SKM-1 (cell line): ENCODE results near the gene TMIGD3.
A peak's percentile ranks its signal among the peaks of the same experiment; 100 is the strongest.

Experiments used
- DNase-seq: peaks from one replicate; lab custom pipeline; 2025; ENCODE audit not compliant: unreplicated experiment; lab: John Stamatoyannopoulos, UW

Gene TMIGD3

DNA sequence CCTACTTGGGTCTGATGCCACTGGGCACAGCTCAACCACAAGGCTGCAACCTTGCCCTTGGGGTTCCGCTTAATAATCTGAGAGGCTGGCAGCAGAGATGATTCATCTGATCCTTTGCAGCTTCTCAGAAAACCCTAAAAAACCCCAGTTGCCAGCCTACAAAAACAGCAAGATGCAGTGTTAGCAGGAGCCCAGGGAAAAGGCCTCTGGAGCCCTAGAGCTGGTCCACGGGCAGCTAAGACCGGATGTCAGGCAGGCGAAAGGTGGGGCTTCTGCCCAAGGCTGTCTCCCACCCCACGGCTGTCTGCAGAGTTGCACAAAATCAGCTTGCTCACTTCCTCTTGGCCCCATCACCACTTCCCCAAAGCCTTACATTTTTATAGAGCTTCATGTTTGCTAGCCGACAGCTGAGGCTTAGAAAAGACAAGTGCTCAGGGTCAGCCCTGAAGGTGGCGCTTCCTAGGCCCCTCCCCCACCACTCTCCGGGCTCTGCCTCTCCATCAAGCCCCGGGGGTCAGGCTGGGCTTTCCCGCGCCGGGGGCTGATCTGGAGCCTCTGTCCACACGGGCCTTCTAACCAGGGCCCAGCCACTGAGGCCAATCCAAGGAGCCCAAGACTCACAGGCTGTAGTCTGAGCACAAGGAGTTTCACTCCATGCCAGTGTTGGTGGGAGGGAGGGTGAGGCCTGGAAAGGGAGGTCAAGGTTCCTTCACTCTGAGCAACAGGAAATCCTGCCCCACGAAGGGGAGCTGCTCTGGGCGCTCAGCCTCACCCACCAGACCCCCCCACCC lies 4.2 kb upstream of the TMIGD3 start:
- peak; percentile 99 for DNase-seq

DNA sequence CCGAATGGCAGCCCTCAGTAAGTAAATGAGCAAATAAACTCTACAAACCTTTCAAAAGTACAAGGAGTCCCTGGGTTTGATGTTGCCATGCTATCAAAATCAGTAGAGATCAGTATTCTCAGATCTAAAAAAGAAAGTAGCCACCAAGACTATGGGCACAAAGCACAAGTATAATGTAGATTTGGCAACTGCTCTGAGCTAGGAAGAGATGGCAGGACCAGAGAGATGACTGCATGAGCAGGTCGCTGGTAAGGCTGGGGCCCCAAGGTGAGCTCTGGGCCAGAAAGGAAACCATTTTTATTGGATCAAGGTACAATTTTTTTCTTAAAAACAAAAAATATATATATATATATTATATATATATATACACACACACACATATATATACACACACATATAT lies 3.1 kb upstream of the TMIGD3 start:
- no peak for DNase-seq

DNA sequence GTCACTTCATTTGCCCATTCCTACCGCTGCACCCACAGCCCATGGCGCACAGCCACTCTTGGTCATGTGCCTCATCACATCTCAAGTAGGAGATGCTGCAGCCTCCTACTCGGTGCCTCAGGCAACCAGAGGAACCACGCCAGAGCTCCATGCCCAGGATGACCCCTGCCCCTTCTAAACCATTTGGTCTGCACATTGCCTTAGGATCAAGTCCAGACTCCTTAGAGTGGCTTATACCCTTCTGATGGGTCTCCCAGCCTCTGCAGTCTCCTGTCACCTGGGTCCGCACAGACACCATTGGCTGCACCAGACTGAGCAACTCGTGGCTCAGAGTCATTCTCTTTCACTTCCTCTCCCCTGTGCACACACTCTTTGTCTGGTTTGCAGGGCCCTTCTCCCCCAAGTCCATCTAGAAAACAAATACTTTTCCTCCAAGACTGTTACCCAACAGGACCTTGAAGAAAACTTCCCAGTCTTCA lies 2.2 kb upstream of the TMIGD3 start:
- DNase-seq = peak; percentile 19

GRCh38 chr1:111504097-111504496 lies 664 bp upstream of the TMIGD3 start:
- DNase-seq = no peak

DNA sequence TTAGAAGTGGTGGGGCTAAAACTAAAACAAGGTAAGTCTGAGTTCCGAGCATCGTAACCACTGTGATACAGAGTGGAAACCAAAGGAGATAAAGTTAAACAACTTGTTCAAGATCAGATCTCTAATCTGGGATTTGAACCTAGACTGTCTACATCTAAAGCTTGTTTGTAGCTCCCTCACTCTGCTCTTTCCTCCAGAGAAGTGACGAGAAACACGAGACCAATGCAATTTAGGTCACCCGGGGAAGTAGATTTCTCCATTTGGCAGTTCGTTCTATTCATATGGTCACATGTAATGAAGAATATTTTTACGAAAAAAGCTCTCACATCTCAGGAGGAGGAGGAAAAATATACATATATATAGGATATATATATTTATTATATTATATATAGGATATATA lies 1.8 kb downstream of the TMIGD3 start:
- no peak for DNase-seq

- DNase-seq = no peak
Measured at GRCh38 chr1:111499026-111499785, 4.2 kb downstream of the TMIGD3 start.

GRCh38 chr1:111497592-111497991 lies 5.8 kb downstream of the TMIGD3 start:
- DNase-seq = no peak

DNA sequence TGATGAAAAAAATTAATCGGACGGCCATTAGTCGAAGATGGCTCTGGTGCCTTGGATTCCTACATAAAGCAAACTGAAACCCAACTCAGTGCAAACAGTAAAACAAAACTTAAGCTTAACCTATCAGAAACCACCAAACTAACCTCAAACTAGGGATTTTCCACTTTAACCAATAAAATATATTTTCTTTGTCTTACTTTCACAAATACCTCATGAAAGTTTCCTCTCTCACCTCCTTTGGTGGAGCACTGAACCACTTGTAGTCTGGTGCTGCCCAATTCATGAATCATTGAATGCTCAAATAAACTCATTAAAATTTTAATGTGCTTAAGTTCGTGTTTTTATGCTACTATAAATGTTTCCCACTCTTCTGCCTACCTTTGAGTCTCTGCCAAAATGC lies 7.0 kb downstream of the TMIGD3 start:
- DNase-seq = no peak

GRCh38 chr1:111491070-111491469 lies 12.4 kb downstream of the TMIGD3 start:
- DNase-seq = no peak

- no peak for DNase-seq
Measured at GRCh38 chr1:111490220-111490619, 13.2 kb downstream of the TMIGD3 start.

GRCh38 chr1:111489604-111490003 lies 13.8 kb downstream of the TMIGD3 start:
- DNase-seq = peak; percentile 54

DNA sequence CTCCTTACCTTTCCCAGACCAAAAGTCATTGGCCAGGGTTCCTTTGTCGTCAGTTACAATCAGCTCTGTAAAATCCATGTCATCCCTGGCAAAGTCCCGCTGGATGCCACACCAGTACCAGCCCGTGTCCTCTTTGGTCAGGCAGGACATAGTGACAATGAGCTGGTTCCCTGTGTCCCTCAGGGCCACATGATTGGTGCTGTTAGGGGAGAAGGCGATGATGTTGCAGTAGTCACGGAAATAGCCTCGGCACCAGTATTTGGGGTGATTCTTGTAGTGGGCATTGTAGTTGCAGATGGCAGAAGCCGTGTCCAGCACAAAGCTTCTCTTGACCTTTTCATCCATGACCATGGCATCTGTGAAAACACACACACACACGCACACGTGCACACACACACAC lies 14.8 kb downstream of the TMIGD3 start:
- no peak for DNase-seq

GRCh38 chr1:111487133-111487532 lies 16.3 kb downstream of the TMIGD3 start:
- no peak for DNase-seq

DNA sequence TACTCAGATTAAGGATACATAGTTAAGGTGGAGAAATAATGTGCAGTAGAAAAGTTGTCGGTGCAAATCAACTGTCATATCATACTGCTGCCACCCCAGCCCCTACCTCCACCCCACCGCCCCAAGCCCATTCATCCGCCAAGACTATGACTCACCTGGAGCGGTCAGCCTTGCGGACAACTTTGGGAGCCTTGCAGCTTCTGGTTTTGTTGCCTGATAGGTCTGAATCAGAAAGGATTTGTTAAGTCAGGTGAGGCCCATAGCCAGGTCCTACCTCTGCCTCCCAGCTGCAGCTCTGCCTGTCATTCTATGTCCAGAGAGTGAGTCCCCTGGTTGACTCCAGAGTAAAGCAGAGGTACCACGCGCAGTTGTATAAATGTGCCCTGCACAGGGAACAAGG lies 17.0 kb downstream of the TMIGD3 start:
- DNase-seq = no peak

GRCh38 chr1:111484391-111485026 lies 18.9 kb downstream of the TMIGD3 start:
- no peak for DNase-seq

- no peak for DNase-seq
Measured at GRCh38 chr1:111483876-111484275, 19.6 kb downstream of the TMIGD3 start.

- no peak for DNase-seq
Measured at GRCh38 chr1:111483166-111483565, 20.3 kb downstream of the TMIGD3 start.

GRCh38 chr1:111481387-111482221 lies 21.8 kb downstream of the TMIGD3 start:
- DNase-seq = peak; percentile 59

- DNase-seq = peak; percentile 50
Measured at GRCh38 chr1:111480674-111481073, 22.8 kb downstream of the TMIGD3 start.

DNA sequence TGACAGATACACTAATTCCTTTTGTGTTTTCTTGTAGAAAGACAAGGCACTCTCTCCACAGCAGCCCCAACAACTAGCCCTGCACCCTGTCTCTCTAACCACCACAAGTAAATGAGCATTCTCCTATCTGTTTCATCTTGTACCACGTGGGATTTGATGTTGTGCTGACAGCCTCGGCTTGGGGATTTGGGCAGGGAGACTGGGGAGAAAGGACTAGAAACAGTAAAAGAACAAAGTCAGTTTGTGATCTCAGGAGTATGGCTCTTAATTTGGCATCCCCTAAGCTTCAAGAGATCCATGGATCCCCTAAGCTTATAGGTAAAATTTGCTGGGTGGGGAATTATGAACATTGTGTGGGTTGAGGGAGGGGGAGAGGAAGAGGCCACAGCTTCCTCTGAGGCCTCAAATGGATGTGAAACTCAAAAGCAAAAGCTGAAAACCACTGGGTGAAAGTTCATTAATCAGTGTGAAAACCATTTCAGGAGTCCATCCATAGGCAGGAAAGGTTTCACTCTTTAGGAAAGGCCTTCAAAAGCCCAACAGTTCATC lies 26.6 kb downstream of the TMIGD3 start:
- peak; percentile 41 for DNase-seq

DNA sequence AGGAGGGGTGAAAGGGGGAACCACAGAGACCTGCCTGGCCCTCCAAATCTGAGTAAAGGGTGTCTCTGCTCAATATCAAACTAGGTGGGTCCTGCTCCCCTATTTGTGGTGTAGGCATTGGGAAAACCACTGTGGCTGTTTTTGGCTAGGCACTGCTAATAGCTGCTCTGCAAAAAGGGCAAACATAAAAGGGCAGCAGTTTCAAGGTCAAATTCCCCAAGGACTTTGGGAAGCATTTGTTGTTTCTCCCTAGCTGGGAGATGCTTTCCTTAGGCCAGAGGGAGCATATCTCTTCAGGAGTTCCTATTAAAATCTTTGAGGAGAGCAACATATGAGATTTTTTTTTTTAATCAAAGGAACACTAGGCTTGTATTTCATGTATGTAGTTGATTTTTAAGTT lies 27.2 kb downstream of the TMIGD3 start:
- no peak for DNase-seq
